ENCODE results near the gene PPP1R1A. TPM values are rescaled to one million over a fixed set of nuclear protein-coding genes. Genes with fewer than 3 reads are reported as not detected.

Gene PPP1R1A, protein sequence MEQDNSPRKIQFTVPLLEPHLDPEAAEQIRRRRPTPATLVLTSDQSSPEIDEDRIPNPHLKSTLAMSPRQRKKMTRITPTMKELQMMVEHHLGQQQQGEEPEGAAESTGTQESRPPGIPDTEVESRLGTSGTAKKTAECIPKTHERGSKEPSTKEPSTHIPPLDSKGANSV
- not detected for polyA plus RNA-seq (ENCODE audit: low read depth in 6 of 6)

DNA sequence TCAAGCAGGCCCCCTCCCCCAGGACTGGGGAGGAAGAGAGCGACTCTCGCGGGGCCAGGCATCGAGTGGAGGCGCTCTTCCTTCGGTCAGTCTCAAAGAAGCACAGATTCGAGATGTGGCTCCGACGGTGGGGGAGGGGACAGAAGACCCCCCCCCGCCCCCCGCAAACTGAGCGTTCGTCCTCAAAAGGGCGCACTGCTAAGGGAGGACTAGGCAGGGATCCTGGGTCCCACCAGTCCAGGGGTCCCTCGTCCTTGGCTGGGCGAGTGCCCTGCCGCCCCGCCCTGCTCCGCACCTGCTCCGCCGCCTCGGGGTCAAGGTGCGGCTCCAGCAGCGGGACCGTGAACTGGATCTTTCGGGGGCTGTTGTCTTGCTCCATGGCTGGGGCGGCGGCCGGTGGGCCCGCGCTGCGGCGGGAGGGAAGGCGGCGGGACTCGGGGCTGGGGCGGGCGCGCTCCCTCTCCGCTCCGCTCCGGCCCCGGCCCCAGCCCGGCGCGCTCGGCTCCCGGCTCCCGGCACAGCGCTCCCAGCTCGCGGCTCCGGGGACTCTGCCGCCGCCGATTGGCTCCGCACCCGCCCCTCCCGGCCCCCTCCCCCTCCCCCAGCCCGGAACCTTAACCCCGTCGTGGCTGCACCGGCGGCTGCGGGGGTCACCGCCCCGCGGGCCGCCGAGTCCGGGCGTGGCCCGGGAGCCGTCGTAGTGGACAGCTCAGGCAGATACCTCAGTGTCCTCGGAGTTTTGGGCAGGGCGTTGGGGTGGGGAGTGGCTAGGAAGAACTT lies at the start of gene PPP1R1A:
PPP1R1A (minus strand) TSS at position 550 of the 780 bp plus-strand sequence; CDS start at position 379, 171 bp downstream.
- DNase-seq = no peak
- Mint-ChIP-seq H3K27me3 (peaks cover 63 to 84% (median 82%) of the 10 kb centered on the region in 3 donors), H3K9me3 (no peaks in the 10 kb centered on the region), H3K36me3 (no peaks in the 10 kb centered on the region), H3K4me1 (peaks cover 8 to 14% (median 8%) of the 10 kb centered on the region in 3 donors), H3K27ac (peak within 1 kb of the TSS in 4 of 6 donors; percentile 9 to 82 (median 46)), H3K4me3 (peak within 1 kb of the TSS; percentile 37 to 80 (median 62))
- peak in 1 of 2 donors; percentile 39 for ATAC-seq (ENCODE audit: low read depth in 2 of 2)

DNA sequence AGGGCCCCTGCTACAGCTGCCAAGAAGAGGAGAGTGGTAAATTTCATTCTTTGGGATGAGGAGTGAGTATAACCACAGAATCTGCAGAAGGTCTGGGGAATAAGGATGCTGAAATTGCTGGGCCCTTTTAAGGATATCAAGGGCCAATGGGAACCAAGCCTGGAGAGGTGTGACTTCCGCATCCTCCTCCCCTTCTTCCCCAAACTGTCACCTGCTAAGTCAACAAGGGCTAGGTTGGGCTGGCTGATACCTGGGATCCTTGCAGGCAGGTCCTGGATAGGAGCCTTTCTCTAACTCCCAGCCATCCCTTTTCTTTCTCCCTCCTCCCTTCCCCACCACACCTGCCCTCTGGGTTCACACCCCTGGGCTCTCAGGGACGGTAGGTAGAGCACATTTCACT lies 46.3 kb upstream of the PPP1R1A start, which contains the start of gene LACRT:
LACRT (minus strand) TSS at position 101 of the 400 bp plus-strand sequence; CDS start at position 47, 54 bp downstream.
- no peak within 1 kb of the TSS for H3K27ac Mint-ChIP-seq
- no peak within 1 kb of the TSS for H3K4me3 Mint-ChIP-seq
- peaks cover 22 to 44% (median 33%) of the 10 kb centered on the region in 3 donors for H3K27me3 Mint-ChIP-seq
- peaks cover 0 to 1% (median 0%) of the 10 kb centered on the region in 3 donors for H3K4me1 Mint-ChIP-seq
- ATAC-seq (ENCODE audit: low read depth in 2 of 2) = no peak
- H3K9me3 Mint-ChIP-seq = peaks cover 0 to 5% (median 2%) of the 10 kb centered on the region in 7 donors
- DNase-seq = no peak
- H3K36me3 Mint-ChIP-seq = no peaks in the 10 kb centered on the region

DNA sequence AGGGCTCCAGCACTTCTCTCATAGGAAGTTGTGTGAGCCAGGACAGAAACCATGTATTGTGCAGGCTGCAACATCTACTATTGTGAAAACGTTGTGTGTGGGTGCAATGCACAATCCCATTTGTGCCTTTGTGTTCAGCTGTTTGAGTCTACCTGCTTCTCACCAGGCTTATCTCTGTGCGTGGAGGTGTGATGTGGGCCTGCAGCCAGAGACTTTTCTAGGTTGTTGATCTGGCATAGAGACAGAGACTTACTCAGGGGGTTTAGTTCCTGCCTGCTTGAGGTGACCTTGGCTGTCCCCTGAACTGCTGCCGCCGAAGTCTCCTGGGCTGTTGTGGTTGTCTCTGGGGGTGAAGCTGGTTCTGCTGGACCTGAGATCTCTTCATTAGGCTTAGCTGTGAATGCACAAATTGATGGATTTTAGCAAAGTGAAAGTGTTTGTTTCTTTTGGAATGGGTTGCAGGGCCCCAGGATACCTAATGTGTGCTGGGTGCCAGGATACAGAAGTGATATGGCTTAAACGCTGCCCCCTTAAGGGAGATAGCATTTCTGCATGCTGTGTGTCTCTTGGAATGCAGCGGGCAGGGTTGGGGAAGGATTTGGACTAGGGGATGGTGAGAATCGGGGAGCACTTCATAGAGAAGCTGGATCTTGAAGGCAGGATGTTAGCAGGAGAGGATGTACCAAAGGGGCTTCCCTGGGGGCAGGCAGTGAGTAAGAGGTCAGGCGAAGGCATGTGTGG lies 43.7 kb upstream of the PPP1R1A start:
- no peak overlapping the region for H3K4me3 Mint-ChIP-seq
- no peak for DNase-seq
- peaks cover 0 to 22% (median 12%) of the 10 kb centered on the region in 7 donors for H3K9me3 Mint-ChIP-seq
- H3K27ac Mint-ChIP-seq = peak overlapping the region in 2 of 6 donors; percentile 3 to 4
- H3K27me3 Mint-ChIP-seq = peaks cover 30 to 50% (median 43%) of the 10 kb centered on the region in 3 donors
- H3K36me3 Mint-ChIP-seq = peaks cover 7 to 12% of the 10 kb centered on the region in 2 donors
- no peaks in the 10 kb centered on the region for H3K4me1 Mint-ChIP-seq
- ATAC-seq (ENCODE audit: low read depth in 2 of 2) = no peak

DNA sequence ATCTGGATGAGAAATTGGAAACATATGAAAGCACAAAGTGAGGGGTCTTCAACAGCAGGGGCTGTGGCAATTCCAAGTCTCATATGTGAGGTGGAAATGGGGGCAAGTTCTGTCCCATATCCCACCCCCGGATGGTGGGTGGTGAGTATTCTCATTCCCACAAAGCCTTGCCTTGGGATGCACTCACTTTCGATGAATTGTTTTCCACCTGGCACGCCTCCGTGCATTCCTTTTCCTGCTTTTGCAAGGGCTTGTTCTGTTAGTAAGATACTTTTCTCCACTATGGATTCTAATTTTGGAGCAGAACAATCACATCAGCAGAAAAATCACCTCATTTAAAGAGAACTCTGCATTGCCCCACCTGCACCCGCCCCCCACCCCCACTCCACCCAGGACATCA lies 43.1 kb upstream of the PPP1R1A start:
- no peak for DNase-seq
- Mint-ChIP-seq H3K4me3 (no peak overlapping the region), H3K9me3 (peaks cover 0 to 26% (median 18%) of the 10 kb centered on the region in 7 donors), H3K27me3 (peaks cover 36 to 55% (median 49%) of the 10 kb centered on the region in 3 donors), H3K27ac (no peak overlapping the region), H3K36me3 (peaks cover 7 to 18% of the 10 kb centered on the region in 2 donors), H3K4me1 (no peaks in the 10 kb centered on the region)
- ATAC-seq (ENCODE audit: low read depth in 2 of 2) = no peak

DNA sequence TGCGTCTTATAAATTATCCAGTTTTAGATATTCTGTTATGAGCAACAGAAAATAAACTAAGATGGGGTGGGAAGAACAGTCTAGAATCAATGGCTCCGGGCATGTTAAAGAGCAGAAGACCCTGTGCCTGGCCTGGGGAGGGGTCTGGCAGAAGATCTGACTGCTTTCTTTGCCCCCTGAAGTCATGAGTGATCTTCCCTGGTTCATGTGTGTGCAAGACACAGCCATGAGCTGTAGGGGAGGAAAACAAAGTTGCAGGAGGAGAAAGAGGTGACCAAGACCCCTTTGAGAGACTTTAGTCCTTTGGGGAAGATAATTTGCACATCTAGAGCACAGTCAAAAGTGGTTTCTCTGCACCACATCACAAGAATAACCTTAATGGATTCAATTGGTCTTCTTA lies 41.5 kb upstream of the PPP1R1A start:
- DNase-seq (no peak), ATAC-seq (ENCODE audit: low read depth in 2 of 2) (no peak)
- Mint-ChIP-seq H3K36me3 (peaks cover 7 to 20% of the 10 kb centered on the region in 2 donors), H3K27ac (no peak overlapping the region), H3K4me1 (peaks cover 0 to 3% (median 2%) of the 10 kb centered on the region in 3 donors), H3K9me3 (peaks cover 3 to 32% (median 24%) of the 10 kb centered on the region in 7 donors), H3K4me3 (no peak overlapping the region), H3K27me3 (peaks cover 33 to 61% (median 55%) of the 10 kb centered on the region in 3 donors)

DNA sequence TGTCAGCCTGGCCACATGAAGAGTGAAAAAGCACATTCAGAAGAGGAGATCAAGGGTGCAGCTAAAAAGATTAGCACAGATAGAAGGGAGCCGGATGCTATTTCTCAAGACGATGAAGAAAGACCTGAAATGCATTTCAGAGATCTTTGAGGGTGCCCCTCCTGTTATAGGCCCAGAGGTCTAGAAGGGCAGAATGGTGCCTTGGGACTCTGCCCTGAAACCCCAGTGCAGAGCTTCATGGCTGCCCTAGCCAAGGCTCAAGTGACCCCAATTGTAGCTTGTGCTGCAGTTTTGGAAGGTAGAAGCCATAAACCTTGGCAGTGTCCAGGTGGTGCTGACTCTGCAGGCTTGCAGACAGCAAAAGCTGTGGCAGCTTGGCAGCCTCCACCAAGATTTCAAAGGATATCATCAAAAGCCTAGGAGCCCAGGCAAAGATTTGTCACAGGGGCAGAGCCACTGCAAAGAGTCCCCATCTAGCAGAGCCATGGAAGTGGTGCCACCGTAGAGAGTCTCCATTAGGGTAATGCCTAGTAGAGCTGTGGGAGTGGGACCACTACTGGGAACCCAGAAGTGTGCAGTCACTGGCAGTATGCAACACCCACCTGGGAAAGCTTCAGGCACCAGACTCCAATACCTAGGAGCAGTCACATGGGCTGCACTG lies 39.9 kb upstream of the PPP1R1A start:
- H3K9me3 Mint-ChIP-seq = peaks cover 6 to 32% (median 25%) of the 10 kb centered on the region in 7 donors
- H3K4me3 Mint-ChIP-seq = no peak overlapping the region
- H3K27ac Mint-ChIP-seq = no peak overlapping the region
- peaks cover 0 to 5% (median 5%) of the 10 kb centered on the region in 3 donors for H3K4me1 Mint-ChIP-seq
- DNase-seq (no peak), ATAC-seq (ENCODE audit: low read depth in 2 of 2) (no peak)
- peaks cover 7 to 20% of the 10 kb centered on the region in 2 donors for H3K36me3 Mint-ChIP-seq
- H3K27me3 Mint-ChIP-seq = peaks cover 35 to 62% (median 55%) of the 10 kb centered on the region in 3 donors

DNA sequence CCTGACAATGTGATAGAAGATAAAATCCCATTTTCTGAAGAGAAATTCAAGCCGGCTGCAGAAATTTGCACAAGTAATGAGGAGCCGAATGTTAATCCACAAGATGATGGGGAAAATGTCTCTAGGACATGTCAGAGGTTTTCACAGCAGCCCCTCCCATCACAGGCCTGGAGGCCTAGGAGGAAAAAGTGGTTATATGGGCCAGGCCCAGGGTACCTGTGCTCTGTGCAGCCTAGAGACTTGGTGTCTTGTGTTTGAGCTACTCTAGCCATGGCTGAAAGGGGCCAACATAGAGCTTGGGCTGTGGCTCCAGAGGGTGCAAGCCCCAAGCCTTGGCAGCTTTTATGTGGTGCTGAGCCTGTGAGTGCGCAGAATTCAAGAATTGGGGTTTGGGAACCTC lies 38.8 kb upstream of the PPP1R1A start:
- no peak overlapping the region for H3K27ac Mint-ChIP-seq
- peaks cover 36 to 61% (median 56%) of the 10 kb centered on the region in 3 donors for H3K27me3 Mint-ChIP-seq

DNA sequence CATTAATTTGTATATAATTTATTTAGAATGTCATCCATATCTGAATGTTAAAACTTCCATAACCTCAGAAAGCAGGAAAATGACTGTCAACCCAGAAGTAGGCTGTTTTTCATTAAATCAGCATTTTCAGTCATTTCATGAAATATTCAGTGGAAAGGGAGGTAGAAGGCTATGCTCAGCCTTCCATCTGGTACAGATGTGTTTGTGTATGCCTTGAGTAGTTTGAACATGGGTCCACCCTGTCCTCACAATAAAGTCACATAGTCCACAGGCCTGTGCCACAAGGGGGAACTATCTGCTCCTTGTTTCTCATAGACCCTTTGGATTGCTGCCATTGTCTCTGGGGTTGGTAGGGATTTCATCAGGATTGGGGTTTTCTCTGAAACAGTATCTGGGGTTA lies 37.1 kb upstream of the PPP1R1A start:
- Mint-ChIP-seq H3K4me3 (no peak overlapping the region), H3K27me3 (peaks cover 41 to 66% (median 60%) of the 10 kb centered on the region in 3 donors), H3K27ac (no peak overlapping the region), H3K4me1 (peaks cover 0 to 5% (median 5%) of the 10 kb centered on the region in 3 donors), H3K36me3 (peaks cover 7 to 20% of the 10 kb centered on the region in 2 donors), H3K9me3 (peaks cover 6 to 30% (median 25%) of the 10 kb centered on the region in 7 donors)
- no peak for DNase-seq
- ATAC-seq (ENCODE audit: low read depth in 2 of 2) = no peak

More for the DNA sequence above, 38.8 kb upstream of the PPP1R1A start:
- Mint-ChIP-seq H3K36me3 (peaks cover 7 to 20% of the 10 kb centered on the region in 2 donors), H3K9me3 (peaks cover 6 to 32% (median 25%) of the 10 kb centered on the region in 7 donors), H3K4me1 (peaks cover 0 to 5% (median 5%) of the 10 kb centered on the region in 3 donors), H3K4me3 (no peak overlapping the region)
- ATAC-seq (ENCODE audit: low read depth in 2 of 2) (no peak), DNase-seq (no peak)

DNA sequence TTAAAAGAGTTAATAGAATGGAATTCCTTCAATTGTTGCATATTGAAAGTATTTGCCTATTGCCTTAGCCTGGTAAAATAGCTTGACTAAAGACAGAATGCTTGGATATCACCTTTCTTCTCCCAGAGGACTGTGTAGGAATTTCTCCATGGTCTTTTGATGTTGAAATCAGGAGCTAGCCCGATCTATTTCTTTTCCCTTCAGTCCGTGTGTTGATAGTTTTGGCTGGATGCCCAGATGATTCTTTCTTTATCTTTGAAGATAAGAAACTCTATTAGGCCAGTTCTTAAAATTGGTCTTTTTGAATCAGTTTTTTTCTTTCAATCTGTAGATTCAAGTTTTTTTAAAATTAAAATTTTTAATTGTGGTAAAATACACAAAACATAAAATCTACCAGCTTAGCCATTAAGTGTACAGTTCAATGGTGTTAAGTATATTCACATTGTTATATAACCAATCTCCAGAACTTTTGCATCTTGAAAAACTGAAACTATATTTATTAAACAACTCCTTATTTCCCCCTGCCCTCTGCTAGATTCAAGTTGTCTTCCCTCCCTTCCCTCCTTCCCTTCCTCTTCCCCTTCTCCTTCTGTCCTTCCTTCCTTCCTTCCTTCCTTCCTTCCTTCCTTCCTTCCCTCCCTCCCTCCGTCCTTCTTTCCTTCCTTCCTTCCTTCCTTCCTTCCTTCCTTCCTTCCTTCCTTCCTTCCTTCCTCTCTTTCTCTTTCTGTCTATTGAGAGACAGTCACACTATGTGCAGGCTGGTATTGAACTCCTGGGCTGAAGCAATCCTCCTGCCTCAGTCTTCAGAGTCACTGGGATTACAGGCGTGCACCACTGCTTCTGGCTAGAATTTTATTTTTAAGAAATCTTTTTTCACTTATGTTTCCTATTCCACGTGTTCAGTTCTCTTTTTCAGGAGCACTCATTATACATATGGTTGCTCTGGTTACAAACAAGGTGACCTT lies 36.1 kb upstream of the PPP1R1A start:
- DNase-seq = no peak
- Mint-ChIP-seq H3K4me3 (no peak overlapping the region), H3K4me1 (peaks cover 0 to 5% (median 5%) of the 10 kb centered on the region in 3 donors), H3K27ac (no peak overlapping the region), H3K36me3 (peaks cover 7 to 20% of the 10 kb centered on the region in 2 donors), H3K27me3 (peaks cover 34 to 56% (median 52%) of the 10 kb centered on the region in 3 donors), H3K9me3 (peaks cover 6 to 30% (median 25%) of the 10 kb centered on the region in 7 donors)
- no peak for ATAC-seq (ENCODE audit: low read depth in 2 of 2)

DNA sequence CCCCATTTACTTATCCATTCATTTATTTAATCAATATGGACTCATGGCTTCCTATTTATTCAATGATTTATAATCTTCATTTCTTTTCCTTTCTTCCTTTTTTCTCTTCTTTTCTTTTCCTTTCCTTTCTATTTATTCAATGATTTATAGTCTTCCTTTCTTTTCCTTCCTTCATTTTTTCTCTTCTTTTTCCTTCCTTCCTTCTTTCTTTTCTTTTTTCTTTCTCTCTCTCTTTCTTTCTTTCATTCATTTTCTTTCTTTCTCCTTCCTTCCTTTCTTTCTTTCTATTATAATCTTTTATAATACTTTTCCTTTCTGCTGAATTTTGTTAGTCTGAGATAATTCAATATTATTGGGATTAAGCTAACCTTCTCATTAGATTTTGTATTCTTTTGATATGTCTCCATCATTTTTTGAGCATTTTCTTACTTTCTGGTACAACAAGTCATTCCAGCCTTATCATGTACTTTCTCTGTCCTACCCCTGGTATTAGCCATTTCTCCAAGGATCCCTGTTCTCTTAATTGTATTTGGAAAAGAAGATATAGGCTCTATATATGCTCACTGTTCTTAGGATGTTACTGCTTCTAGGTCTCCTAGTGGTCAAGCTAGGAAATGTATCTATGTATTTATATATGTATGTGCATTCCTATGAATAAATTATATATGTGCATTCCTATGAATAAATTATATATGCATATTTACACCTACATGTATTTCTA lies 34.2 kb upstream of the PPP1R1A start:
- DNase-seq = no peak
- H3K4me3 Mint-ChIP-seq = no peak overlapping the region
- peaks cover under 1 to 13% of the 10 kb centered on the region in 2 donors for H3K36me3 Mint-ChIP-seq
- peaks cover 6 to 18% (median 14%) of the 10 kb centered on the region in 7 donors for H3K9me3 Mint-ChIP-seq
- H3K27ac Mint-ChIP-seq = no peak overlapping the region
- ATAC-seq (ENCODE audit: low read depth in 2 of 2) = no peak
- H3K4me1 Mint-ChIP-seq = peaks cover 0 to 5% (median 5%) of the 10 kb centered on the region in 3 donors
- H3K27me3 Mint-ChIP-seq = peaks cover 30 to 56% (median 47%) of the 10 kb centered on the region in 3 donors

DNA sequence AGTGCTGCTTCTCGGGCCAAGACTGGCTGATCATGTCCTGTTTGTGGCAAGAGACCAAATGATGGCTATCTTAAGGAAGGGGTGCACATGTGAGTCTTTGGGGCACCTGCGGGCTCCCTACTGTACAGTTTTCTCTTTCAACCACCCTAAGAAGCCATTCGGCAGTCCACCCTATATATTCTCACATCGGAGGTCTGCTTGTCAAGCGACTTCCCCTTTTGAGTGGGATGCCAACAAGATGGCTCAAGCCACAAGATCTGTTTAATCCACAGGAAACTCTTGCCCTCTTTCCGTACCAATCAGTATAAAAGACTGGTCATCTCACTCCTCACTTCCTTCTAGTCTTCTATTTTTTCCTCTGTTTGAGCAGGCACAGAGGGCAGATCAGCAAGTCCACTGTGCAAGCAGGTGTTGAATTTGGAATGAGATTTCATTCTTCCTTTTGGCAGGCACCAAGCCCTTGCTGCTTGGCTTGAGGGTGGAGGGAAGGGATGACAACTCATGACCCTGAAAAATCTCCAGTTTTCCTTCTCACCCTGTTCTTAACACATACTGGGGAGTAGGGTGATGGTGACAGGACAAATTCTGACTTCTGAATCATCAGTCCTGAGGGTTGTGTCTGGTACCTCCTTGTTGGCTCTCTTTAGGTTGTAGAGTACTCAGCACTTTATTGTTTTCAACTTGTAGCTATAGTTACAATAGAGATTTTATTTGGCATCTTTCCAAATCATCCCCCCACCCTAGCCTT lies 28.6 kb upstream of the PPP1R1A start:
- Mint-ChIP-seq H3K9me3 (no peaks in the 10 kb centered on the region), H3K36me3 (no peaks in the 10 kb centered on the region), H3K27me3 (peaks cover 38 to 48% (median 48%) of the 10 kb centered on the region in 3 donors), H3K4me3 (no peak overlapping the region), H3K4me1 (peaks cover 9 to 11% (median 10%) of the 10 kb centered on the region in 3 donors), H3K27ac (peak overlapping the region in 1 of 6 donors; percentile 1)
- no peak for DNase-seq
- peak; percentile 38 to 56 for ATAC-seq (ENCODE audit: low read depth in 2 of 2)

All from naive B cell (primary cell).